Hepatocyte (in vitro differentiated cells): ENCODE results near the gene PSME4. TPM values are rescaled to one million over a fixed set of nuclear protein-coding genes. Genes with fewer than 3 reads are reported as not detected.

Experiments
- DNase-seq: peaks from one replicate; pipeline ENCODE4 v3.0.0-alpha.2; 2016; ENCODE audit warnings: low spot score
- H2AFZ ChIP-seq: fragments of 200-600 bp; sonication (generic); 2 replicates; pipeline ENCODE4 v1.6.0; 2016; ENCODE audit warnings: antibody characterized with exemption, mild to moderate bottlenecking
- H3K27ac ChIP-seq: fragments of 200-600 bp; sonication (generic); 2 replicates; pipeline ENCODE4 v1.5.1; 2016; ENCODE audit warnings: mild to moderate bottlenecking
- H3K27me3 ChIP-seq: fragments of 200-600 bp; sonication (generic); 2 replicates; pipeline ENCODE4 v1.6.1; 2016
- H3K36me3 ChIP-seq: fragments of 200-600 bp; sonication (generic); replicated peaks from 2 replicates; pipeline ENCODE4 v1.5.1; 2016; ENCODE audit warnings: low read depth; ENCODE audit not compliant: insufficient read depth
- H3K4me1 ChIP-seq: fragments of 200-600 bp; sonication (generic); 2 replicates; pipeline ENCODE4 v1.5.1; 2016; ENCODE audit warnings: mild to moderate bottlenecking, moderate library complexity; ENCODE audit not compliant: insufficient read depth
- H3K4me2 ChIP-seq: fragments of 200-600 bp; sonication (generic); 2 replicates; pipeline ENCODE4 v1.6.0; 2016
- H3K4me3 ChIP-seq: fragments of 200-600 bp; sonication (generic); 2 replicates; pipeline ENCODE4 v1.5.1; 2016; ENCODE audit warnings: mild to moderate bottlenecking
- H3K79me2 ChIP-seq: fragments of 200-600 bp; sonication (generic); 2 replicates; pipeline ENCODE4 v1.6.0; 2017; ENCODE audit warnings: mild to moderate bottlenecking
- H3K9me2 ChIP-seq: fragments of 200-600 bp; sonication (generic); replicated peaks from 2 replicates; pipeline ENCODE4 v1.6.0; 2017; ENCODE audit warnings: mild to moderate bottlenecking; ENCODE audit not compliant: insufficient read depth
- H3K9me3 ChIP-seq: fragments of 200-600 bp; sonication (generic); 2 replicates; pipeline ENCODE4 v1.5.1; 2016; ENCODE audit warnings: low read depth, mild to moderate bottlenecking
- H4K20me1 ChIP-seq: fragments of 200-600 bp; sonication (generic); 2 replicates; pipeline ENCODE4 v1.6.0; 2016; ENCODE audit warnings: mild to moderate bottlenecking; ENCODE audit not compliant: insufficient read depth, poor library complexity, severe bottlenecking
- EZH2 ChIP-seq: fragments of 200-600 bp; sonication (generic); IDR thresholded peaks from 2 replicates; pipeline ENCODE4 v1.6.1; 2016; ENCODE audit warnings: antibody characterized with exemption, mild to moderate bottlenecking, borderline replicate concordance
- EZH2phosphoT487 ChIP-seq: fragments of 200-600 bp; sonication (generic); IDR thresholded peaks from one replicate; pipeline ENCODE4 v1.6.1; 2018; ENCODE audit warnings: antibody characterized with exemption, mild to moderate bottlenecking, low read depth, moderate library complexity; ENCODE audit not compliant: unreplicated experiment, severe bottlenecking
- WGBS: methylation state at CpG from one replicate; pipeline ENCODE4 v1.1.6; 2016; ENCODE audit warnings: low lambda C conversion rate; ENCODE audit errors: missing lambda C conversion rate; 5-methylcytosine and 5-hydroxymethylcytosine counted together
- polyA plus RNA-seq: library from polyadenylated mRNA; unstranded; fragments of >200 nt; fragmentation: Nextera tagmentation; extraction: Ambion mirVana; gene quantifications from 2 replicates; pipeline ENCODE4 v1.2.1, GENCODE V29; 2016
- total RNA-seq: library from RNA; depleted of rRNA; stranded (reverse); fragments of >200 nt; gene quantifications from 2 replicates; pipeline ENCODE4 v1.2.3, GENCODE V29; 2014
- TF ChIP-seq, protein P1 (sequence below): fragments of 200-600 bp; sonication (generic); IDR thresholded peaks from 2 replicates; pipeline ENCODE4 v1.5.1; 2016; ENCODE audit warnings: antibody characterized with exemption, mild to moderate bottlenecking; ENCODE audit not compliant: poor library complexity

Gene PSME4
- total and polyA plus RNA-seq, 2 experiments from 2014 or later: 12.7 to 53.1 TPM

DNA sequence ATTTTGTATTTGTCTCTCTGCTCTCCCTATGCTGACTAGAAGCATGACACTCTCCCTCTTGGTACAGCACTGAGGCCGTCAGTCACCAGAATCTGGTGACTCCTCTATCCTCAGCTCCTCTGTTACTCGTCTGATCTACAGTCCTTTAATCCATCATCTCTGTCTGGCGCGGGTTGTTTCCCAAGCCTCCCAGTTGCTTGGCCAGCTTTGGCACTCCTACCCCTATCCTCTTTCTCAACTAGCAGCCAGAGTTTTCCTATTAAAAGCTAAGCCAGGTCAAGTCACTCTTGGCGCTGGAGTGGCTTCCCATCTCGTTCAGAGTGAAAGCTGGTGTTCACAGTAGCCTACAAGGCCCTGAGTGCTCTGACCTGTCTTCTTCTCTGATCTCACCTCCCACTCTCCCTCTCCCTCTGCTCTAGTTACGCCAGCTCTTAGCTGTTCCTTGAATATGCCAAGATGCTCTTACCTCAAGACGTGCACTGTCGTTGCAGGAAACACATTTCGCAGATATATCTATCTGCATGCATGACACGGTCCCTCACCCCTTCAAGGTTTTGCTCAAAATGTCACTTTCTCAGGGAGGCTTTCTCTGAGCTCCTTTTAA lies 41.8 kb upstream of the PSME4 start:
- H3K4me3 ChIP-seq: no peak overlapping the region
- TF ChIP-seq, protein P1, sequence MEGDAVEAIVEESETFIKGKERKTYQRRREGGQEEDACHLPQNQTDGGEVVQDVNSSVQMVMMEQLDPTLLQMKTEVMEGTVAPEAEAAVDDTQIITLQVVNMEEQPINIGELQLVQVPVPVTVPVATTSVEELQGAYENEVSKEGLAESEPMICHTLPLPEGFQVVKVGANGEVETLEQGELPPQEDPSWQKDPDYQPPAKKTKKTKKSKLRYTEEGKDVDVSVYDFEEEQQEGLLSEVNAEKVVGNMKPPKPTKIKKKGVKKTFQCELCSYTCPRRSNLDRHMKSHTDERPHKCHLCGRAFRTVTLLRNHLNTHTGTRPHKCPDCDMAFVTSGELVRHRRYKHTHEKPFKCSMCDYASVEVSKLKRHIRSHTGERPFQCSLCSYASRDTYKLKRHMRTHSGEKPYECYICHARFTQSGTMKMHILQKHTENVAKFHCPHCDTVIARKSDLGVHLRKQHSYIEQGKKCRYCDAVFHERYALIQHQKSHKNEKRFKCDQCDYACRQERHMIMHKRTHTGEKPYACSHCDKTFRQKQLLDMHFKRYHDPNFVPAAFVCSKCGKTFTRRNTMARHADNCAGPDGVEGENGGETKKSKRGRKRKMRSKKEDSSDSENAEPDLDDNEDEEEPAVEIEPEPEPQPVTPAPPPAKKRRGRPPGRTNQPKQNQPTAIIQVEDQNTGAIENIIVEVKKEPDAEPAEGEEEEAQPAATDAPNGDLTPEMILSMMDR: no peak
- TF ChIP-seq EZH2phosphoT487 (no peak), EZH2 (no peak)
- H3K79me2 ChIP-seq: no peaks in the 10 kb centered on the region
- no peaks in the 10 kb centered on the region for H3K9me3 ChIP-seq
- H4K20me1 ChIP-seq: no peaks in the 10 kb centered on the region
- H3K9me2 ChIP-seq: no peaks in the 10 kb centered on the region
- H3K36me3 ChIP-seq: no peaks in the 10 kb centered on the region
- H3K27ac ChIP-seq: no peak overlapping the region
- peaks cover 14% of the 10 kb centered on the region for H3K4me1 ChIP-seq
- H3K4me2 ChIP-seq: no peak overlapping the region
- no peaks in the 10 kb centered on the region for H3K27me3 ChIP-seq
- no peak for DNase-seq
- no peak overlapping the region for H2AFZ ChIP-seq
- 89% methylated on average over 11 of the region's 11 CpGs for WGBS

DNA sequence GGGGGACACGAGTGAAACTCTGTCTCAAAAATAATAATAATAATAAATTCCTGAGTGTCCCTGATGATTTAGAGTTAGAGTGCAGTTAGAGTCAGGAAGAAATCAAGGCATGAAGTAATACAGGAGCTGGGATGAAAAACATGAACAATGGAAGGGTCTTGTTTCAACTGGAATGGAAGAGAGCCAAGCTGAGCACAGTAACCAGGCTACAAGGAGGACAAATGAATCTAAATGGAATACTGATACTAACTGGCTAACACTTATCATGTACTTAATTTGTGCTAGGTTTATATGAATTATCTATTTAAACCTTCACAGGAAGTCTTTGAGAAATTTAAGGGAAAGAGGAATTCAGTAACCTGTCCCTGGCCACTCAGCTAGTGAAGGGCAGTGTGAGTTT lies 38.8 kb upstream of the PSME4 start:
- H2AFZ ChIP-seq: no peak overlapping the region
- no peak overlapping the region for H3K4me2 ChIP-seq
- no peak for TF ChIP-seq EZH2
- TF ChIP-seq, protein P1: no peak
- no peak for TF ChIP-seq EZH2phosphoT487
- no peaks in the 10 kb centered on the region for H4K20me1 ChIP-seq
- H3K4me1 ChIP-seq: peaks cover 4% of the 10 kb centered on the region
- no peak overlapping the region for H3K27ac ChIP-seq
- no peaks in the 10 kb centered on the region for H3K79me2 ChIP-seq
- no peak for DNase-seq
- no peaks in the 10 kb centered on the region for H3K36me3 ChIP-seq
- no peak overlapping the region for H3K4me3 ChIP-seq
- H3K27me3 ChIP-seq: no peaks in the 10 kb centered on the region
- WGBS: 80% methylated on average over 1 of the region's 1 CpG
- H3K9me2 ChIP-seq: no peaks in the 10 kb centered on the region
- no peaks in the 10 kb centered on the region for H3K9me3 ChIP-seq

DNA sequence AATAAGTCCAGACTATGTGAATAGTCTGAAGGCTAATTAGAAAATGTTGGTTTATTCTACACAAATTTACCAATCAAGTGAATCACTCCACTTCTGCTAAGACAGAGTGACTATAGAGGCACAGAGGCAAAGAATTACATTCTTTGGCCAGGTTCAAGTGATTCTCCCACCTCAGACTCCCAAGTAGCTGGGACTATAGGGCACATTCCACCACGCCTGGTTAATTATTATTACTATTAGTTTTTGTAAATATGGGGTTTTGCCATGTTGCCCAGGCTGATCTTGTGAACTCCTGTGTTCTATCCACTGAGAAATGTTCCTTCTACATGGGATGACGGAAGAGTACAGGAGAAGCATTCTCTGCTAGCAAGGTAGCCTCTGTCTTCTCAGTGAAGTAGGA lies 37.6 kb upstream of the PSME4 start:
- no peak overlapping the region for H3K4me2 ChIP-seq
- TF ChIP-seq EZH2phosphoT487 (no peak), EZH2 (no peak)
- TF ChIP-seq, protein P1: no peak

More for the DNA sequence above, 37.6 kb upstream of the PSME4 start:
- Histone ChIP-seq H3K4me1 (peaks cover 4% of the 10 kb centered on the region), H3K36me3 (no peaks in the 10 kb centered on the region), H3K27ac (no peak overlapping the region), H3K9me2 (no peaks in the 10 kb centered on the region), H3K4me3 (no peak overlapping the region), H4K20me1 (no peaks in the 10 kb centered on the region), H3K27me3 (no peaks in the 10 kb centered on the region), H2AFZ (no peak overlapping the region), H3K79me2 (no peaks in the 10 kb centered on the region), H3K9me3 (no peaks in the 10 kb centered on the region)
- WGBS: 95% methylated on average over 2 of the region's 2 CpGs
- DNase-seq: no peak
